ENCODE results near the gene TBX10.
"Not testable (repeated sequence)": the region's sequence is repeated elsewhere in the genome, so short reads cannot be mapped to it uniquely, and the experiment has no call there.

Gene TBX10

GRCh38 chr11:67605231-67606011 lies 34.1 kb downstream of the TBX10 start:
- POLR2A ChIA-PET, result no interaction called here
- no peak for DNase-seq (ENCODE audit: low read depth, low spot score)
- no peak overlapping the region for H3K4me3 ChIP-seq (ENCODE audit: low read depth, low read length)
- TF ChIP-seq CTCF (IDR thresholded peaks at IDR 0.05; ENCODE audit: insufficient read depth, low read length, missing control alignments), result no peak
- CTCF ChIA-PET, result interaction anchor here (1.6 kb wide), 1 partner anchor 9 kb away, joined by 12 read pairs; no protein-coding TSS in a partner anchor

DNA sequence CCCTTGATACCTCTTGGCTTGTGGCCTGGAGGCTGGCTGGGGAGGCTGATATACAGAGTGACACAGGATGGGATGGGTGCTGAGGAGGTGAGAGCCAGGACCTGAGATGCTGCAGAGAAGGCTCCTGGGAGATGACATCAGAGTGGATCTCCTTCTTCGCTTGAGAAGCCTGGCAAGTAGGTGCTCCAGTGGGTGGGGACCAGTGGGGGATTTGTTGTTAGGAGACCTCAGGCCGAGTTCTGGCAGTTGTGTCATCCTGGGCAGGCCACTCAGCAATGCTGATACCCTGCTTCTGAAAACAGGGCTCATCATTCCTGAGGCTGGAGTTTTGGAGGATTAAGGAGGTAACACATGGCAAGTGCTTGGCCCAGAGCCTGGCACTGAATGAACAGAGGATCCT lies 34.7 kb downstream of the TBX10 start:
- no peak overlapping the region for H3K4me3 ChIP-seq (ENCODE audit: low read depth, low read length)
- ChIA-PET CTCF (interaction anchor here (1.1 to 1.6 kb wide), 2 partner anchors 9 to 10 kb away, joined by 3 to 12 read pairs; no protein-coding TSS in a partner anchor), POLR2A (no interaction called here)
- no peak for TF ChIP-seq CTCF (IDR thresholded peaks at IDR 0.05; ENCODE audit: insufficient read depth, low read length, missing control alignments)
- DNase-seq (ENCODE audit: low read depth, low spot score), result no peak

DNA sequence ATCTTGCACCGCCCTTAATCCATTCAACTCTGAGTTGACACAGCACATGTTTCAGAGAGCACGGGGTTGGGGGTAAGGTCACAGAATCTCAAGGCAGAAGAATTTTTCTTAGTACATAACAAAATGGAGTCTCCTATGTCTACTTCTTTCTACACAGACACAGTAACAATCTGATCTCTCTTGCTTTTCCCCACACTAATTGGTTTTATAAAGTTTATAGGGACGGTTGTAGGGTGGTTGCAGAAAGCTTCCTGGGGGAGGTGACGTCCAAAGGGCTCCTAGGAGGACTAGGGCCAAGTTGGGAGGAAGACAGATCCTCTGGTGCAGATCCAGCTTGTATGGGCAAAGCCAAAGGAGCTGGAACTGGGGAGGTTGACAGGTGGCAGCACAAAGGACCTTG lies 35.4 kb downstream of the TBX10 start:
- DNase-seq (ENCODE audit: low read depth, low spot score); H3K4me3 ChIP-seq (ENCODE audit: low read depth, low read length); POLR2A ChIA-PET: not testable (repeated sequence)
- CTCF ChIA-PET, result interaction anchor here (1.1 kb wide), 1 partner anchor 10 kb away, joined by 3 read pairs; no protein-coding TSS in a partner anchor

DNA sequence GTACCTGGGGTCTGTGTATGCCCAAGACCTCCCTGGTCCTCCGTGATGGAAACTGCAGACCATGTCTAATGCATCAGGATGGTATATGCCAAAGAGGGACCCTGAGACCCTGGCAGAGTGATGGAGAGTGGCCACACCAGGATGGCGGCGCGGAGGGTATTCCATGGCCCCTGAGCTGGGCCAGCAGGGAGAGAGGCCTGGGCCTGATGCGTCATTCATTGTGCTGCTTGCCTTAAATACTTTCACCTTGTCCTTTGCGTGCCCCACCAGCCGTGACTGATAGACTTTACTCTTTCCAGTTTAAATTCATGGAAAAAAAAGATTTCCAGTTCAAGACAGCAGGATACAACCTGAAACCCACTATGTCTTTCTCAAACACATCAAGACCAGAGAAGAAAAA lies 38.5 kb downstream of the TBX10 start:
- DNase-seq (ENCODE audit: low read depth, low spot score), result no peak
- CTCF ChIA-PET, result interaction anchor here (0.9 to 1.0 kb wide), 2 partner anchors 9 to 219 kb away, joined by 3 read pairs; no protein-coding TSS in a partner anchor
- POLR2A ChIA-PET, result no interaction called here
- H3K4me3 ChIP-seq (ENCODE audit: low read depth, low read length), result no peak overlapping the region
- no peak for TF ChIP-seq CTCF (IDR thresholded peaks at IDR 0.05; ENCODE audit: insufficient read depth, low read length, missing control alignments)

DNA sequence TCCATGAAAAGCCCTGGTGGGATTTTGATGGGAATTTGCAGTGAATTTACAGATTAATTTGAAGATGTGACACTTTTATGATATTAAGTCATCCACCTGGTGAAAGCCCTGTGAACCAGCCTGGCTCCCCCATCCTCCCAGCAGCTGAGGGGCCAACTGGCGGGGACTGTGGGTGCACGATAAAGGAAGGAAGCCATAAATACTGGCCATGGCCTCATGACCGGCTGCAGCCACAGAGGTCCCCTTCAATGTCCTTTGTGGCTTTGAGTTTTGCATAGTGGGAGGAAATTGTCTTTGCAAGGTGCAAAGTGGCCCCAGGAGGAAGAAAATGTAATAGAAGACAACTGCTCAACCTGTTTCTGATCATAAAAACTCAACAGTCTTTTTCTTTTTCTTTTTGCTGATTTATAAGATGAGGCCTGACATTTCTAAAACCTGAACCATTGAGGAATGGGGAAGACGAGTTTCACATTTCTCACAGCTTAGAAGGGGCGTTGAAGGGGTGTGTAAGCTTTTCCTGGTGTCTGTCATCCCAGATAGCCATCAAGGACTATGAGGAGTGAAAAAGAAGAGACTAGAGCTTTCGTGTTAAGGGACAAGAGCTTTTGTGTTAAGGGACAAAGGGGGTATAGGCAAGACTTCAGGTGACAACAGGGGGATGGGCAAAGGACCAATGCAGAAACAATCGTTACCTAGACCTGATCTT lies 39.1 kb downstream of the TBX10 start:
- no peak overlapping the region for H3K4me3 ChIP-seq (ENCODE audit: low read depth, low read length)
- CTCF ChIA-PET, result interaction anchor here (1.0 kb wide), 1 partner anchor 218 kb away, joined by 3 read pairs; no protein-coding TSS in a partner anchor
- no peak for TF ChIP-seq CTCF (IDR thresholded peaks at IDR 0.05; ENCODE audit: insufficient read depth, low read length, missing control alignments)
- DNase-seq (ENCODE audit: low read depth, low spot score), result no peak
- POLR2A ChIA-PET, result no interaction called here

DNA sequence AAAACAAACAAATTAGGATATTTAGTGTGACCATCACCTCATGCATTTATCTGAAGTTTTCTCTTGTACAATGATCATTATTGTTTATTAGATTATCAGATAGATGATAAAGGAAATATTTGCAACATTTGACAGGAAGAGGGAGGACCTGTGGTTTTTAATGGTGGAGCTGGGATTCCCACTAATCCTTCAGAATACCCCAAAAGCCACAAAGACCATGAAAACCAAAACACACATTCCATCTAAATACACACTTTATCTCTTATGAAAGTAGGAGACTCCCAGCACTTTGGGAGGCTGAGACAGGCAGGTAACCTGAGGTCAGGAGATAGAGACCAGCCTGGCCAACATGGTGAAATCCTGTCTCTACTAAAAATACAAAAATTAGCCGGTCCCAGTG lies 40.4 kb downstream of the TBX10 start:
- ChIA-PET POLR2A (no interaction called here), CTCF (interaction anchor here (1.2 kb wide), 1 partner anchor 8 kb away, joined by 3 read pairs; no protein-coding TSS in a partner anchor)
- DNase-seq (ENCODE audit: low read depth, low spot score), result no peak
- H3K4me3 ChIP-seq (ENCODE audit: low read depth, low read length), result no peak overlapping the region
- no peak for TF ChIP-seq CTCF (IDR thresholded peaks at IDR 0.05; ENCODE audit: insufficient read depth, low read length, missing control alignments)

DNA sequence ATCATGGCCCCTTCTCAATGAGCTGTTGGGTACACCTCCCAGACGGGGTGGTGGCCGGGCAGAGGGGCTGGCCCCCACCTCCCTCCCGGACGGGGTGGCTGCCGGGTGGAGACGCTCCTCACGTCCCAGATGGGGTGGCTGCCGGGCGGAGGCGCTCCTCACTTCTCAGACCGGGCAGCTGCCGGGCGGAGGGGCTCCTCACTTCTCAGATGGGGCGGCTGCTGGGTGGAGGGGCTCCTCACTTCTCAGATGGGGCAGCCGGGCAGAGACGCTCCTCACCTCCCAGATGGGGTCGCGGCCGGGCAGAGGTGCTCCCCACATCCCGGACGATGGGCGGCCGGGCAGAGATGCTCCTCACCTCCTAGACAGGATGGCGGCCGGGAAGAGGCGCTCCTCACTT lies 41.6 kb downstream of the TBX10 start:
- POLR2A ChIA-PET; DNase-seq (ENCODE audit: low read depth, low spot score); H3K4me3 ChIP-seq (ENCODE audit: low read depth, low read length); CTCF ChIA-PET: not testable (repeated sequence)

GRCh38 chr11:67597458-67597857 lies 42.1 kb downstream of the TBX10 start:
- DNase-seq (ENCODE audit: low read depth, low spot score); H3K4me3 ChIP-seq (ENCODE audit: low read depth, low read length); POLR2A ChIA-PET; CTCF ChIA-PET: not testable (repeated sequence)

All from AG04449 (cell line).